ENCODE measurements around the gene SLC9A4.

The SLC9A4 gene

GRCh38 chr2:102502576-102502975 is 29.6 kb downstream of the SLC9A4 start:
- DNase-seq, result no peak

GRCh38 chr2:102504833-102505232 is 31.8 kb downstream of the SLC9A4 start:
- no peak for DNase-seq

GRCh38 chr2:102505290-102505689 is 32.3 kb downstream of the SLC9A4 start:
- DNase-seq, result no peak

GRCh38 chr2:102506743-102507142 is 33.7 kb downstream of the SLC9A4 start:
- DNase-seq, result no peak

- DNase-seq, result no peak
Measured at GRCh38 chr2:102508863-102509262, 35.8 kb downstream of the SLC9A4 start.

- no peak for DNase-seq
Measured at GRCh38 chr2:102509749-102510148, 36.7 kb downstream of the SLC9A4 start.

GRCh38 chr2:102510791-102511575 is 38.0 kb downstream of the SLC9A4 start:
- no peak for DNase-seq

GRCh38 chr2:102512161-102512560 is 39.1 kb downstream of the SLC9A4 start:
- DNase-seq, result no peak

GRCh38 chr2:102513355-102513939 is 40.4 kb downstream of the SLC9A4 start:
- DNase-seq, result no peak

GRCh38 chr2:102514061-102514785 is 41.2 kb downstream of the SLC9A4 start:
- no peak for DNase-seq

- no peak for DNase-seq
Measured at GRCh38 chr2:102515851-102516250, 42.8 kb downstream of the SLC9A4 start.

- no peak for DNase-seq
Measured at GRCh38 chr2:102518170-102518569, 45.1 kb downstream of the SLC9A4 start.

- no peak for DNase-seq
Measured at GRCh38 chr2:102520009-102520408, 47.0 kb downstream of the SLC9A4 start.

- DNase-seq, result no peak
Measured at GRCh38 chr2:102520801-102521200, 47.8 kb downstream of the SLC9A4 start.

- no peak for DNase-seq
Measured at GRCh38 chr2:102522162-102522561, 49.1 kb downstream of the SLC9A4 start.

- no peak for DNase-seq
Measured at GRCh38 chr2:102522890-102523289, 49.9 kb downstream of the SLC9A4 start.

GRCh38 chr2:102523651-102524050 is 50.6 kb downstream of the SLC9A4 start:
- no peak for DNase-seq

GRCh38 chr2:102527086-102527485 is 54.1 kb downstream of the SLC9A4 start:
- no peak for DNase-seq

GRCh38 chr2:102538491-102538890 is 65.5 kb downstream of the SLC9A4 start:
- no peak for DNase-seq

GRCh38 chr2:102540882-102541281 is 67.9 kb downstream of the SLC9A4 start:
- DNase-seq, result no peak

GRCh38 chr2:102544182-102544581 is 71.2 kb downstream of the SLC9A4 start:
- no peak for DNase-seq

GRCh38 chr2:102547462-102547861 is 74.4 kb downstream of the SLC9A4 start:
- DNase-seq, result no peak

- DNase-seq, result no peak
Measured at GRCh38 chr2:102549027-102549426, 76.0 kb downstream of the SLC9A4 start.

- no peak for DNase-seq
Measured at GRCh38 chr2:102550151-102550550, 77.1 kb downstream of the SLC9A4 start.
